Amniotic epithelial cell (primary cell): ENCODE measurements around the gene TBC1D24.
"Not testable (repeated sequence)": the region's sequence is repeated elsewhere in the genome, so short reads cannot be mapped to it uniquely, and the experiment has no call there.

Experiments used
- DNase-seq: peaks from one replicate; pipeline ENCODE4 v3.0.0-alpha.2; 2010; ENCODE audit warnings: low read depth

The TBC1D24 gene

GRCh38 chr16:2474877-2475412, at the start of gene TBC1D24:
Gene TBC1D24, plus strand, starts transcription at chr16:2475127. Its CDS starts 21,022 bp downstream, at chr16:2496149.
- DNase-seq: peak; percentile 53

GRCh38 chr16:2425825-2426430, 49.0 kb upstream of the TBC1D24 start:
- no peak for DNase-seq

DNA sequence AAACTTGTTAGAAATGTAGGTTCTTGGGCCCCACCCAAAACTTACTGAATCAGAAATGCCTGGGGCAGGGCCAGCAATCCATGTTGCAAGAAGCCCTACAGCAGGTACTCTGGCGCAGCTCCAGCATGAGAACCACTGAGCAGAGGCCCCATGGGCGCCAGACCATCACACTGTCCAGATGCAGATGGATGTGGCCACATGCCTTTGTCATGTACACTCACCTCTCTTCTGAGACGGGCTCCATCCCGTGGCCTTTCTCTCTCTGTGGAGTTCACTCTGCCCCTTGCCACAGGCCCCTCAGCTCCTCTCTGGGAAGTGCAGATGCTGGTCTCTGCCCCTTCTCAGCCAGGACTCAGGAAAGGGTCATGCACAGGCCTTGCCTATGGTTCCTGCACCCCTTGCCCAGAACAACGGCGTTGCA, 48.0 kb upstream of the TBC1D24 start:
- DNase-seq: no peak

- no peak for DNase-seq
Measured at GRCh38 chr16:2427526-2427925, 47.4 kb upstream of the TBC1D24 start.

DNA sequence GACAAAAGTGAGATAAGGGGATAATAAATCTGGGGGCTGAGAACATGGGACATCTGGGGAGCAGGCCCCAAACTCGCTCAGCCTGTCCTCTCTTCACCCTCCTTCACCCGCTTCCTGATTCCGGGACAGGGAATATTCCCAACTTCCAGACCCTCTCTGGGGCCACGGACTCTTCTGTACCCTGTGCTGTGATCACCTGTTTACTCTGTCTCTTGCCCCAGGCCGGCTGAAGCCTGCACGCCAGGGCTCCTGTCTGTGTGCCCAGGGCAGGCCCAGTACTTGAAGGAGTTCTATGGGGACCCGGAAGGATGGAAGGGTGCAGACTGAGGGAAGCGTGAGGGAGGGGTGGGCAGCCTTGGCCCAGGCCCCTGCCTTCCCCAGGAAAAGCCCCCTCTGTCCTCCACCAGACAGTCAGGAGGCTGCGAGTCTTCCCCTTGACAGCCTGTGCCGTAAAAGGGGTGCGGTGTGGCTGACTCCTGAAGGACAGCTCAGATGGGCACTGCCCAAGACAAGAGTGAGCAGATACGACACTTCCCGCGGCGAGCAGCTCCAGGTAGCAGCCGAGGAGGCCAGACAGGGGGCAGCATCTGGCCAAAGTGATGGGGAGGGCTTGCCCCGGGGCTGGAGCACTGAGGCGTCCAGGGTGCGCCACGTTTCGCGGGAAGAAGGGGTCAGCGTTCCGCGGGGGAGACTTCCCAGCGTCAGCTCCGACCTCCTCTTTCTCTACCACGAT, 46.7 kb upstream of the TBC1D24 start:
- DNase-seq: peak; percentile 27

- DNase-seq: no peak
Measured at GRCh38 chr16:2428784-2429033, 46.2 kb upstream of the TBC1D24 start.

DNA sequence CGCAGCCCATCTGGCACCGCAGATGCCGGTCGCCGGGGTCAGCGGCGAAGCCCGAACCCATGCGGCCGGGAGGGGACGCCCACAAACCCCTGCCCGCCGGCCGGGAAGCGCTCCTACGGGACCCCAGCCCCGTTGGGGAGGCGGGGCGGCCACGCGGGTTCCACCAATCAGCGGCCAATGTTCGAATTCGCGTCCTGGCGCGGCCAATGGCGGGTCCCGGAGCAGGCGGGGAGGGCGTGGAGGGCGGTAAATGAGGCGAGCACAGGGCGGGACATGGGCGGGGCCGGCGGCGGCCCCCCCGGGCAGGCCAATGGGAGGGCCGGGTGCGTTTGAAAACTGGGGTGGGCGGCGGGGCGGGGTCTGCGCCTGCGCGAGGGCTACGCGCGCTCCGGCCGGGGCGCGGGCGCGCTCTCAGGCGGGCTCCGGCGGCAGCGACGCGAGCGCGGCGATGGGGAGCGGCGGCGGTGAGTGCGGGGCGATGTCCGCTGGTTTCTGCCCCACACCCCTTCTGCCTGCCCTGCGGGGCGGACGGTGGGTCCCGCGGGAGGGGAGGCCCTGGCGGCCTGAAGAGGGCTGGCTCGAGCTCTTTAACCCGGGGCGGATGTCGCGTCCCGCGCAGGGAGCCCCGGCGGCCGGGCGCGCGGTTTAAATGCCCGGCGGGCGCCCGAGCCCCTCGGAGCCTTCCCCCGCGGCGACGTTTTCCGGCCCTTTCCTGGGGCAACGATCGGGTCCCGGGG, 45.7 kb upstream of the TBC1D24 start, which contains the start of gene CCNF:
CCNF (plus strand) TSS at position 414 of the 737 bp plus-strand sequence; CDS start at position 449, 35 bp downstream.
- DNase-seq: peak; percentile 88

GRCh38 chr16:2429771-2430663, 44.9 kb upstream of the TBC1D24 start:
- peak; percentile 18 for DNase-seq

DNA sequence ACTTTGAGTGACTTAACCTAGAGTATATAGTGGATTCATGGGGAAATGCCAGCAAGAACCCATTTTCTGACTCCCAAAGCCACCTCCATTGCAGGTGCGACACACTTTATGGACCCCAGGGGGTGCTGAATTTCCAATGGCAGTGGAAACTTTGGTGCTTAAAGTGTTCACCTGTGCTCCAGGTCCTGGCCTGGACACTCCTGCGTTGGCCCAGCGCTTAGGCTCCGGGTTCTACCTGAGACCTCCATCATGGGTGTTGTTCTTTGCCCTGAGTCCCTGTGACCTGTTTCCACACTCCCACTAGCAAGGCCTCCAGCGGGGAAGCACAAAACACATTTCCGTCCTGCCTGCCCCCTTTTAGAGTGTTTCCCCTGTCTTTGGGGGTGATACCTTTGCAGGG, 42.6 kb upstream of the TBC1D24 start:
- DNase-seq: no peak

DNA sequence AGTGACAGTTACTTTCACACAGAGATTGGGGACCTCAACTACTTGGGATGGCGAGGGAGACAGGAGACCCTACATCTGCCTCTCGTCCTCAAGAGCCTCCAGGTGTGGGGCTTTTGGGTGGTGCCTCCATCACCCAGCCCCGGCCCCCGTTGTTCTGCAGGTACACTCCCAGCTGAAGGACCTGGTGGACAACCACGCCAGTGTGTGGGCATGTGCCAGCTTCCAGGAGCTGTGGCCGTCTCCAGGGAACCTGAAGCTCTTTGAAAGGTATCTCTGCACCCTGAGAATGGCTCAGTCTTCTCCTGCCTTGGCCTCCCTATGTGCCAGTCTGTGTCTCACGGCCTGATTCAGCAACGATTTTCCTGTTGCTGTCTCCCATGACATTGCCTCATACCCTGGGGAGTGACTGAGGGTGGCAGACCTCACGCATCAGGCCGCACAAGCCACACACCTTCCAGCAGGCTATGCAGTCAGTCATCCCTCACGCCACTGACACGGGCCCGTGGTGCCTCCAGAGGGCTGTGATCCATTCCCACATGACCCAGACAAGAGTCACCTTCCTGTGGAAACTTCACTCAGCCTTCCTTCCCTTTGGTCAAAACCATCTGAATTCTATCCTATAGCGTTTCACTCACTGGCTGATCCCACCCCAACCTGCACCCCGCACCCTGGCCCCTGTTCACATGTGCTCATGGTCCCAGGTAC, 42.0 kb upstream of the TBC1D24 start:
- no peak for DNase-seq

GRCh38 chr16:2435236-2435635, 39.7 kb upstream of the TBC1D24 start:
- DNase-seq: not testable (repeated sequence)

DNA sequence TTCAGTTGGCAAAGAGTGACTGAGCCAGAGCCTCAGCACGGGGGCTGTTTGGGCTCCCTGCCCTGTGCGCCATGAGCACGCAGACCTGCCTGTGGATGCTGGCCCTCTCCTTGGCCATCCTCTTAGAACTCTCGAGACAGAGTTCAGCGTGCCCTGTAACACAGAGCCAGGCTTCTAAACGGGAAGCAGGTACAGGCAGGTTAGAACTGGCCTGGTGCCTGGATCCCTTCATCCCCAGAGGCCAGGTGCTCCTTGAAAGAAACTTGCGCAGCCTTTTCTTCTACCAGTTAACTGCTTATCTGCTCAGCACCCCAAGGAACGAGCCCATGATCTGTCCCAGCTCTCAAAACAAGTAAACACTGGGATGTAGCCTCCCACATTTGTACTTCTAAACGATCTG, 38.8 kb upstream of the TBC1D24 start:
- no peak for DNase-seq

GRCh38 chr16:2437032-2437790, 37.7 kb upstream of the TBC1D24 start:
- no peak for DNase-seq

DNA sequence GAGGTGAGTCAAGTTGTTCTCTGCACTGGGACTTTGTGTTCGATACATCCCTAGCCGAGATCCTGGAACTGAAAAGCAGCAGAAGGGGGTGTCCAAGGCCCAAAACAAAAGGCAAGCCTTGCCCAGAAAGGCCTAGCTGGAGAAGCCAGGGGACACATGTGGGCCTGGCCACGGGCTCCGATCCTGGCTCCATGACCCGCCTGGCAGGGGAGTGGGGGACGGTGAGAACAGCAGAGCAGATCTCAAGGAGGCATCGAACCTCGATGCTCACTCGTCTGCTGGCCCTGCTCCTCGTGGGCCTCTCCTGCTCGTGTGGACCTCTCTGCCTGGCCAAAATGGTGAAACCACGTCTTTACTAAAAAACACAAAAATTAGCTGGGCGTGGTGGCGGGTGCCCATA, 36.8 kb upstream of the TBC1D24 start:
- no peak for DNase-seq

GRCh38 chr16:2439598-2439997, 35.3 kb upstream of the TBC1D24 start:
- no peak for DNase-seq

DNA sequence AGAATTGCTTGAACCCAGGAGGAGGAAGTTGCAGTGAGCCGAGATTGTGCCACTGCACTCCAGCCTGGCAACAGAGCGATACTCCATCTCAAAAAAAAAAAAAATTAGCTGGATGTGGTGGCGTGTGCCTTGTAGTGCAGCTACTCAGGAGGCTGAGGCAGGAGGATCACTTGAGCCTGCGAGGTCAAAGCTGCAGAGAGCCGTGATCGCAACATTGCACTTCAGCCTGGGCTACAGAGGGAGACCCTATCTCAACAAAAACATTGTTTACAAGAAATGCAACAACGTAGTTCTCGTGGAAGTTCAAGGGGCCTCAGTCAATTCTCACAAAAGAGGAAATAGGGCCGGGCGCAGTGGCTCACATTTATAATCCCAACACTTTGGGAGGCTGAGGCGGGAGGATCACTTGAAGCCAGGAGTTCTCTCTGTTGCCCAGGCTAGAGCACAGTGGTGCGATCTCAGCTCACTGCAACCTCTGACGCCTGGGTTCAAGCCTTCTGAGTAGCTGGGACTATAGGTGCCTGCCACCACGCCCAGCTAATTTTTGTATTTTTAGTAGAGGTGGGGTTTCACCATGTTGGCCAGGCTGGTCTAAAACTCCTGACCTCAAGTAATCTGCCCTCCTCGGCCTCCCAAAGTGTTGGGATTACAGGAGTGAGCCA, 33.7 kb upstream of the TBC1D24 start:
- DNase-seq: not testable (repeated sequence)

DNA sequence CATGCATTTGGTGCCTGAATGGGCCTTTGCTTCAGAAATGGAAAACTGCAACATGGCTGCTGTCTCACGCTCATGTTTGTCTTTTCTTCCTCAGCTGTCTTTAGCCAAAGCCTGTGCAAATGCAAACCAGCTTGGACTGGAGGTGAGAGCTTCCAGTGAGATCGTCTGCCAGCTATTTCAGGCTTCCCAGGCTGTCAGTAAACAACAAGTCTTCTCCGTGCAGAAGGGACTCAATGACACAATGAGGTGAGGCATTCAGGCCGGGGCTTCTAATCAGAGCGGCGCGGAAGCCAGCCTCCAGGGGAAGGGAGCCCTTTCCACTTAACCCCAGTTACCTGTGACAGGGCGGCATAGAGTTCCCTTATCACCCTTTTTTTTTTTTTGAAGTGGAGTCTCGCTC, 31.4 kb upstream of the TBC1D24 start:
- no peak for DNase-seq

DNA sequence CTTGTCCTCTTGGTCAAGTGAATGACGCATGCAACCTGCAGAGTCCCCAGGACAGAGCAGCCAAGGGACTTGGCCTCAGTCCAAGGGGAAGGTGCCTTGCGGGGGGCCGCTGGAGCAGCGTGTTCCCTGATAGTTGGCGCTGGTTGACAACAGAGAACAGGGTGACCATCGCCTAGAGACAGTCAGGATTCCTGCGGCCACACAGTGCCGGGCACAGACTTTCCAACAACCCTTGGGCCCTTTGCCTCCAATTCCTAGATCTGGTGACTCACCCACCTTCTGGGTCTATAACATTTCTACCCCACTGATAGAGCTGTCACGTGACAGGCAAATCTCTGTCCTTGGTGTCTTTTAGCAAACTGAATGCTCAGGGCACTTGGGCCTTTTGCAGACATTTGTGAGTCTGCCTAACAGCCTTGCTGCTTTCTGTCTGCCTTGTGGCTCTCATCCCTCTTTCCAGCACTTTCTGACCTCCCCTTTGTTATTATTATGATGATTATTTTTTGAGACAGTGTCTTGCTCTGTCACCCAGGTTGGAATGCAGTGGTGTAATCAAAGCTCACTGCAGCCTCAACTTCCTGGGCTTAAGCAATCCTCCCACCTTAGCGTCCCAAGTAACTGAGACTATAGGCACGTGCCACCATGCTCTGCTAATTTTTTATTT, 26.9 kb upstream of the TBC1D24 start:
- peak; percentile 68 for DNase-seq

DNA sequence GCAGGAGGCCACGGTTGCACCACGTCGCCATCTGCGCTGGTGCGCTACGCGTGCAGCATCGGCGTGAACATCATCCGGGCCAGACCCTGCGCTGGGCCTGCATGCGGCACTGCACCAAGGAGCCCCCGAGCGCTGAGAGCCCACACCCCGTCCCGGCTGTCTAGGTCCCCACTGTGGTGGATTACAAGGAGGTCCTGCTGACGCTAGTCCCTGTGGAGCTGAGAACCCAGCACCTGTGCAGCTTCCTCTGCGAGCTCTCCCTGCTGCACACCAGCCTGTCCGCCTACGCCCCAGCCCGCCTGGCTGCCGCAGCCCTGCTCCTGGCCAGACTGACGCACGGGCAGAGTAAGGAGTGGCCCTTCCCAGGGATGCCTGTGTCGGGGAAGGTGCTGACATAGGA, 25.8 kb upstream of the TBC1D24 start:
- no peak for DNase-seq
